ENCODE results near the gene EXOC3.
"Not testable (repeated sequence)": the region's sequence is repeated elsewhere in the genome, so short reads cannot be mapped to it uniquely, and the experiment has no call there.

The EXOC3 gene

GRCh38 chr5:483434-484140 lies 40.6 kb downstream of the EXOC3 start:
- Mint-ChIP-seq H3K4me3 (no peak overlapping the region), H3K36me3 (no peaks in the 10 kb centered on the region), H3K27ac (no peak overlapping the region), H3K4me1 (ENCODE audit: low read depth) (peaks cover 5% of the 10 kb centered on the region), H3K9me3 (ENCODE audit: low read depth) (no peaks in the 10 kb centered on the region), H3K27me3 (no peaks in the 10 kb centered on the region)

GRCh38 chr5:484556-484955 lies 41.6 kb downstream of the EXOC3 start:
- no peaks in the 10 kb centered on the region for H3K36me3 Mint-ChIP-seq
- H3K4me1 Mint-ChIP-seq (ENCODE audit: low read depth) = peaks cover 5% of the 10 kb centered on the region
- H3K9me3 Mint-ChIP-seq (ENCODE audit: low read depth) = no peaks in the 10 kb centered on the region
- no peak overlapping the region for H3K27ac Mint-ChIP-seq
- no peaks in the 10 kb centered on the region for H3K27me3 Mint-ChIP-seq
- H3K4me3 Mint-ChIP-seq = no peak overlapping the region

GRCh38 chr5:485113-485945 lies 42.4 kb downstream of the EXOC3 start:
- H3K9me3 Mint-ChIP-seq (ENCODE audit: low read depth) = no peaks in the 10 kb centered on the region
- no peaks in the 10 kb centered on the region for H3K36me3 Mint-ChIP-seq
- no peaks in the 10 kb centered on the region for H3K27me3 Mint-ChIP-seq
- no peak overlapping the region for H3K4me3 Mint-ChIP-seq
- peaks cover 5% of the 10 kb centered on the region for H3K4me1 Mint-ChIP-seq (ENCODE audit: low read depth)
- no peak overlapping the region for H3K27ac Mint-ChIP-seq

GRCh38 chr5:485946-486491 lies 43.0 kb downstream of the EXOC3 start:
- H3K9me3 Mint-ChIP-seq (ENCODE audit: low read depth) = no peaks in the 10 kb centered on the region
- no peak overlapping the region for H3K4me3 Mint-ChIP-seq
- no peak overlapping the region for H3K27ac Mint-ChIP-seq
- no peaks in the 10 kb centered on the region for H3K36me3 Mint-ChIP-seq
- H3K4me1 Mint-ChIP-seq (ENCODE audit: low read depth) = peaks cover 5% of the 10 kb centered on the region
- H3K27me3 Mint-ChIP-seq = no peaks in the 10 kb centered on the region

- H3K27me3 Mint-ChIP-seq; H3K4me1 Mint-ChIP-seq (ENCODE audit: low read depth); H3K4me3 Mint-ChIP-seq; H3K27ac Mint-ChIP-seq; H3K9me3 Mint-ChIP-seq (ENCODE audit: low read depth); H3K36me3 Mint-ChIP-seq: not testable (repeated sequence)
Measured at GRCh38 chr5:486597-486996, 43.6 kb downstream of the EXOC3 start.

- Mint-ChIP-seq H3K27ac (no peak overlapping the region), H3K4me3 (no peak overlapping the region), H3K4me1 (ENCODE audit: low read depth) (peaks cover 5% of the 10 kb centered on the region), H3K27me3 (no peaks in the 10 kb centered on the region), H3K9me3 (ENCODE audit: low read depth) (no peaks in the 10 kb centered on the region), H3K36me3 (no peaks in the 10 kb centered on the region)
Measured at GRCh38 chr5:488241-488640, 45.3 kb downstream of the EXOC3 start.

- Mint-ChIP-seq H3K4me3 (no peak overlapping the region), H3K27me3 (no peaks in the 10 kb centered on the region), H3K36me3 (no peaks in the 10 kb centered on the region), H3K9me3 (ENCODE audit: low read depth) (no peaks in the 10 kb centered on the region), H3K27ac (no peak overlapping the region), H3K4me1 (ENCODE audit: low read depth) (peaks cover 5% of the 10 kb centered on the region)
Measured at GRCh38 chr5:488744-489688, 46.0 kb downstream of the EXOC3 start.

GRCh38 chr5:489689-490080 lies 46.7 kb downstream of the EXOC3 start:
- H3K4me3 Mint-ChIP-seq = no peak overlapping the region
- no peaks in the 10 kb centered on the region for H3K9me3 Mint-ChIP-seq (ENCODE audit: low read depth)
- peaks cover 5% of the 10 kb centered on the region for H3K4me1 Mint-ChIP-seq (ENCODE audit: low read depth)
- H3K27me3 Mint-ChIP-seq = no peaks in the 10 kb centered on the region
- H3K27ac Mint-ChIP-seq = no peak overlapping the region
- H3K36me3 Mint-ChIP-seq = no peaks in the 10 kb centered on the region

- no peaks in the 10 kb centered on the region for H3K36me3 Mint-ChIP-seq
- no peak overlapping the region for H3K27ac Mint-ChIP-seq
- no peaks in the 10 kb centered on the region for H3K9me3 Mint-ChIP-seq (ENCODE audit: low read depth)
Measured at GRCh38 chr5:490116-491106, 47.4 kb downstream of the EXOC3 start.

GRCh38 chr5:491119-491855 lies 48.3 kb downstream of the EXOC3 start:
- Mint-ChIP-seq H3K36me3 (no peaks in the 10 kb centered on the region), H3K4me1 (ENCODE audit: low read depth) (peaks cover 2% of the 10 kb centered on the region), H3K27me3 (no peaks in the 10 kb centered on the region), H3K27ac (no peak overlapping the region), H3K4me3 (no peak overlapping the region), H3K9me3 (ENCODE audit: low read depth) (no peaks in the 10 kb centered on the region)

More at GRCh38 chr5:490116-491106, 47.4 kb downstream of the EXOC3 start:
- H3K4me3 Mint-ChIP-seq = no peak overlapping the region
- H3K4me1 Mint-ChIP-seq (ENCODE audit: low read depth) = peaks cover 3% of the 10 kb centered on the region
- no peaks in the 10 kb centered on the region for H3K27me3 Mint-ChIP-seq

- H3K27me3 Mint-ChIP-seq = no peaks in the 10 kb centered on the region
- H3K4me3 Mint-ChIP-seq = no peak overlapping the region
- no peaks in the 10 kb centered on the region for H3K36me3 Mint-ChIP-seq
- H3K27ac Mint-ChIP-seq = no peak overlapping the region
- no peaks in the 10 kb centered on the region for H3K4me1 Mint-ChIP-seq (ENCODE audit: low read depth)
- H3K9me3 Mint-ChIP-seq (ENCODE audit: low read depth) = no peaks in the 10 kb centered on the region
Measured at GRCh38 chr5:491856-492155, 48.8 kb downstream of the EXOC3 start.

- Mint-ChIP-seq H3K4me1 (ENCODE audit: low read depth) (no peaks in the 10 kb centered on the region), H3K27me3 (no peaks in the 10 kb centered on the region), H3K4me3 (no peak overlapping the region), H3K9me3 (ENCODE audit: low read depth) (no peaks in the 10 kb centered on the region), H3K27ac (no peak overlapping the region), H3K36me3 (no peaks in the 10 kb centered on the region)
Measured at GRCh38 chr5:492314-492893, 49.4 kb downstream of the EXOC3 start.

- H3K4me3 Mint-ChIP-seq = no peak overlapping the region
- H3K27ac Mint-ChIP-seq = no peak overlapping the region
- H3K9me3 Mint-ChIP-seq (ENCODE audit: low read depth) = no peaks in the 10 kb centered on the region
- peaks cover 2% of the 10 kb centered on the region for H3K27me3 Mint-ChIP-seq
- H3K36me3 Mint-ChIP-seq = no peaks in the 10 kb centered on the region
- H3K4me1 Mint-ChIP-seq (ENCODE audit: low read depth) = no peaks in the 10 kb centered on the region
Measured at GRCh38 chr5:493119-493701, 50.2 kb downstream of the EXOC3 start.
